Stimulated activated naive CD8-positive, alpha-beta T cell treated with anti-CD3 and anti-CD28 coated beads, Interleukin-15, Interleukin-2, amounts not matched to agents 100 ng/mL and 50 ng/mL, for 24 hours (primary cell): ENCODE measurements around the gene RAB3IL1.

ENCODE experiments used
- H3K27ac Mint-ChIP-seq: one replicate; pipeline ENCODE4 v1.8.0; 2021; ENCODE audit warnings: mild to moderate bottlenecking, mixed read lengths
- H3K27me3 Mint-ChIP-seq: one replicate; pipeline ENCODE4 v1.8.0; 2021; ENCODE audit warnings: mixed read lengths
- H3K36me3 Mint-ChIP-seq: one replicate; pipeline ENCODE4 v1.8.0; 2021; ENCODE audit warnings: low read depth, mixed read lengths
- H3K4me1 Mint-ChIP-seq: one replicate; pipeline ENCODE4 v1.8.0; 2021; ENCODE audit warnings: low read depth, mixed read lengths
- H3K4me3 Mint-ChIP-seq: one replicate; pipeline ENCODE4 v1.8.0; 2021; ENCODE audit warnings: mild to moderate bottlenecking, mixed read lengths
- H3K9me3 Mint-ChIP-seq: one replicate; pipeline ENCODE4 v1.8.0; 2021; ENCODE audit warnings: mixed read lengths

Gene RAB3IL1

GRCh38 chr11:61905801-61906521, 11.4 kb downstream of the RAB3IL1 start:
- H3K27me3 Mint-ChIP-seq, result no peaks in the 10 kb centered on the region
- no peaks in the 10 kb centered on the region for H3K36me3 Mint-ChIP-seq
- no peaks in the 10 kb centered on the region for H3K4me1 Mint-ChIP-seq
- H3K9me3 Mint-ChIP-seq, result no peaks in the 10 kb centered on the region
- no peak overlapping the region for H3K4me3 Mint-ChIP-seq
- no peak overlapping the region for H3K27ac Mint-ChIP-seq

- no peaks in the 10 kb centered on the region for H3K36me3 Mint-ChIP-seq
- no peaks in the 10 kb centered on the region for H3K4me1 Mint-ChIP-seq
- H3K27me3 Mint-ChIP-seq, result no peaks in the 10 kb centered on the region
- H3K4me3 Mint-ChIP-seq, result no peak overlapping the region
- no peaks in the 10 kb centered on the region for H3K9me3 Mint-ChIP-seq
- no peak overlapping the region for H3K27ac Mint-ChIP-seq
Observed at GRCh38 chr11:61905067-61905696, 12.2 kb downstream of the RAB3IL1 start.

DNA sequence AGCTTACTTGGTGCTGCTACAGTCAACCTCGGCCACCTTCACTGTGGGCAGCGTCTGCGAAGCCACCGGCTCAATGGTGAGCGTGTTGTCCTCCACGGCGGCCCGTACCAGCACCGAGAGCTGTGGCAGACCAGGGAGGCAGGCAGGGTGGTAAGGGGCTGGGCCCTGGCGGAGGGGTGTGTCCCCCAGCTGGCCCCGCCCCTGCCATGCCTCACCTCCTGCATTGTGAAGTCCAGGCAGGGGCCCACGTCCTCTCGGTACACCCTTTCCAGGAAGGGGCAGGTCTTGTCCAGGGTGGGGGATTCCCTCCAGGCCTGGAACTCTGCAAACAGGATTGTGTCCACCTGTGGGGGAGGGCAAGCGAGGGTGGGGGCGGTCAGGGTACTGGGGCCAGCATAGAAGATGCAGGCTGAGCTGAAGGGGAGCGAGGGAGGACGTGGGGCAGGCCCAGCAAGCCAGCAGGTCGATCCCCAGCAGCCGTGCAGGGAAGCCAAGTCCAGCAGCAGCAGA, 12.8 kb downstream of the RAB3IL1 start:
- Mint-ChIP-seq H3K36me3 (no peaks in the 10 kb centered on the region), H3K9me3 (no peaks in the 10 kb centered on the region), H3K4me1 (no peaks in the 10 kb centered on the region), H3K4me3 (no peak overlapping the region), H3K27ac (no peak overlapping the region), H3K27me3 (no peaks in the 10 kb centered on the region)

DNA sequence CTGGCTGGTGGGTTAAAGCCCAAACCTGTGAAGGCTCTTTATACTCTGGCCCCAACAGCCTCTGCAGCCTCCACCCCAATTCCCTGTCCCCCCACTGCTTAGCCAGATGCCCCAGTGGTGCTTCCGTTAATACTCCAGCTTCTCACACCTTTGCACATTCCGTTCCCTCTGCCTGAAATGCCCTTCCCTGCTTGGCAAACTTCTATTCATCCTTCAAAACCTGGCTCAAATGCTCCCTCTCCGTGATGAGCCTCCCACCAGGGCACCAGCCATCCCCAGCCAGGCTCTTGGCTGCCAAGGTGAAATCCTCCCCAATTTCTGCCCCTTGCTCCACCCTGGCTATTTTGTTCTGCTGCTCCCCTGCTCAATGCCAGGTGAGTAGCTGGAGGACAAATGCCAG, 13.5 kb downstream of the RAB3IL1 start:
- Mint-ChIP-seq H3K4me3 (no peak overlapping the region), H3K27ac (no peak overlapping the region), H3K4me1 (peaks cover 5% of the 10 kb centered on the region), H3K36me3 (no peaks in the 10 kb centered on the region), H3K27me3 (no peaks in the 10 kb centered on the region), H3K9me3 (no peaks in the 10 kb centered on the region)

GRCh38 chr11:61902313-61902712, 15.1 kb downstream of the RAB3IL1 start:
- Mint-ChIP-seq H3K4me3 (no peak overlapping the region), H3K27me3 (no peaks in the 10 kb centered on the region), H3K4me1 (peaks cover 5% of the 10 kb centered on the region), H3K36me3 (no peaks in the 10 kb centered on the region), H3K27ac (no peak overlapping the region), H3K9me3 (no peaks in the 10 kb centered on the region)

DNA sequence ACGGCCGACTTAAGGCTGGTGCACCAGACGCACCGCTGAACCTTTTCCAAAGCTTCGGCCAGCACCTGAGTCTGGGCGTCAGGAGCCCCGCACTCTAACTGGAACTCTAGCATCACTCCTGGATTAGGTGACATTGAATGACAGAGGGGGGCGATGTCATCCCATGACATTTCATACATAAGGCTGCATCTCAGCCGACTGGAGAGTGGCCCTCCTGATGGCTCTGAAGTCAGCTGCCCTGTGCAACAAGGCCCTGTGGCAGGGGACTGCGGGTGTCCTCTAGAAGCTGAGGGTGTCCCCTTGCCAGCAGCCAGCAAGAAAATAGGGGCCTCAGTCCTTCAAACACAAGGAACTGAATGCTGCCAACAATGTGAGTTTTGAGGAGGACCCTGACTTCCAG, 16.0 kb downstream of the RAB3IL1 start:
- Mint-ChIP-seq H3K4me3 (no peak overlapping the region), H3K36me3 (no peaks in the 10 kb centered on the region), H3K27me3 (no peaks in the 10 kb centered on the region), H3K4me1 (peaks cover 5% of the 10 kb centered on the region), H3K9me3 (no peaks in the 10 kb centered on the region), H3K27ac (no peak overlapping the region)

GRCh38 chr11:61900251-61900650, 17.1 kb downstream of the RAB3IL1 start:
- H3K36me3 Mint-ChIP-seq, result no peaks in the 10 kb centered on the region
- H3K27me3 Mint-ChIP-seq, result no peaks in the 10 kb centered on the region
- H3K27ac Mint-ChIP-seq, result no peak overlapping the region
- H3K4me3 Mint-ChIP-seq, result no peak overlapping the region
- H3K9me3 Mint-ChIP-seq, result no peaks in the 10 kb centered on the region
- peaks cover 5% of the 10 kb centered on the region for H3K4me1 Mint-ChIP-seq

DNA sequence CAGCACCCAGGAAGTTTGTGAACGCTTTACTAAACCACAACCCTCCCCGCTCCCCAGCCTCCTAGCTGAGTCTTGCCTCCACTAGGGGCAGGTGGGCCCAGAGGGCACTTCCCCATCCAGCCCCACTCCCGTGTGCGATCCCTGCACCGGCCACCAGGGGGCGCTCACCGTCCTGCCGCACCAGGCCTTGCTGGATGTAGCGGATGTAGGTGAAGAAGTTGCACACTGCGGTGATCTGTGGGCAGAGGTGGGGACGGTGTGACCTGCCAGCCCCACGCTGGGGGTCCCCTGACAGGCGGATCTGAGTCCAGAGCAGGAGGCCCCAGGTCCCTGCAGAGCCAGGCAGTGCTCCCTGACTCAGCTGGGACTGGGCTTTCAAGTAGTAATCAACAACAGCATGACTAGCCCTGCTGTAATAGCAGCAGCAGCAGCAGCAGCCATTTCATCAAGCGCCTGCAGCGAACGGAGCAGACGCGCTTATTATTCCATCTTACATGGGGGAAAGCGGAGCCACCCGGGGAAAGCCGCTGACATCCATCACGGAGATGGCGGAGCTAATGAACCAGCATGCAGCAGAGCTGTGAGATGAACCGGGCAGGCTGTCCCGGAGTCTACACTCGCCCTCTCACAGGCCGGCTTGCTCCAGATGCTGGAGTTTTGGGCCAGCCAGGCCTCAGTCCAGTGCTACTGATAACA, 18.1 kb downstream of the RAB3IL1 start:
- Mint-ChIP-seq H3K9me3 (no peaks in the 10 kb centered on the region), H3K4me1 (peaks cover 5% of the 10 kb centered on the region), H3K4me3 (no peak overlapping the region), H3K27me3 (no peaks in the 10 kb centered on the region), H3K27ac (no peak overlapping the region), H3K36me3 (no peaks in the 10 kb centered on the region)

DNA sequence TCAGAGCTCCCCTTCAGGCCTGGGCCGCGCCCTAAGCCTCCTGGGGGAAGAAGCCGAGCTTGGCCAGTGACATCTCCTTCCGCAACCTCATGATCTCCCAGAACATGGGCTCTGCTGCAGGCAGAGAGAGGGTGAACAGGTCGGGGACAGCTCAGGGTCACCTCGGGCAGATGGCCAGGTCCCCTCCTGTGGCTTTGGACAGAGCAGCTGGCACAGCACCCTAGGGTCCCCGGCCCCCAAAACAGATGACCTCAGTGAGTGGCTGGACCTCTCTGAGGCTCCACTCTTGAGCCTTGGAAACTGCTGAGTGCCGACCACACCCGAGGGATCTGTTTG, 19.2 kb downstream of the RAB3IL1 start:
- Mint-ChIP-seq H3K27ac (no peak overlapping the region), H3K9me3 (no peaks in the 10 kb centered on the region), H3K4me1 (peaks cover 5% of the 10 kb centered on the region), H3K36me3 (no peaks in the 10 kb centered on the region), H3K27me3 (no peaks in the 10 kb centered on the region), H3K4me3 (no peak overlapping the region)

DNA sequence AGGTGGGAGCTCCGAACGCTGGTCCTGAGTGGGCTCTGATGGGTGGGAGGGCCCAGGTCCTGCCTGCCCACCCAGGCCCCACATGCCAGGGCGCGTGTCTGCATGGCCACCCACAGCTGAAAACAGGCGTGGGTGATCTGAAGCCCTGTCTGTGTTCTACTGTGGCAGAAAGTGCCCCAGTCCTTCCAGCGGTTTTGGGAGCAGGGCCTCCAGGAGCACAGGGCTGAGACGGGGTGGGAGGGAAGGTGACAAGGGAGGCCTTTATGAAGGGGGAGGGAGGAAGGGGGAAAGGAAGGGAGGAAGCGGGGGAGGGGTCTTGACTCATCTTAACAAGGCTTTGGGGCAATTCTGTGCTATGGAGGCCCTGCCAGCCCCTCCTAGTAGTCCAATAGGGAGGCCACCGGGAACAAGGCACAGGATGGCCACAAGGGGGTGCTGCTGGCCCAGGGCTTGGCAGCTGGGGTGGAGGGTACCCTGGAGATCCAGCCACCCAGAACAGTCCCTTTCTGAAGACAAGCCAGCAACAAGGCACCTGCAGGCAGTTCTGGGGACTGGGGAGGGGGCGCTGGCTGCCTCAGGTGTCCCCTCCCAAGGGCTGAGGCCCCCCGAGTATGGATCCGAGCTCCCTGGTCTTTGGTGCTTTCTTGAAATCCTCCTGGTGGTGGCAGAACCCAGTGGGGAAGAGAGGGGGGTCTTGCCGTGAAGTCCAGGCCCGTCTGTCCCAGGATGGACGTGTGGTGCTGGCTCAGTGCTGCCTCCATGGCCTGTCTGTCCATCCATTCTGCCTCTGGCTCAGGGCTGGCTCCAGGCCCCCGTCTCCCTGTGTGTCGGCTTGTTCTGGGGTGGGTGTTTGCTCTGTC, 19.7 kb downstream of the RAB3IL1 start:
- no peak overlapping the region for H3K4me3 Mint-ChIP-seq
- no peak overlapping the region for H3K27ac Mint-ChIP-seq
- no peaks in the 10 kb centered on the region for H3K9me3 Mint-ChIP-seq
- H3K36me3 Mint-ChIP-seq, result no peaks in the 10 kb centered on the region
- H3K27me3 Mint-ChIP-seq, result no peaks in the 10 kb centered on the region
- peaks cover 5% of the 10 kb centered on the region for H3K4me1 Mint-ChIP-seq

GRCh38 chr11:61896665-61897386, 20.5 kb downstream of the RAB3IL1 start:
- H3K4me3 Mint-ChIP-seq, result no peak overlapping the region
- no peaks in the 10 kb centered on the region for H3K36me3 Mint-ChIP-seq
- H3K27me3 Mint-ChIP-seq, result no peaks in the 10 kb centered on the region
- peaks cover 5% of the 10 kb centered on the region for H3K4me1 Mint-ChIP-seq
- H3K9me3 Mint-ChIP-seq, result no peaks in the 10 kb centered on the region
- H3K27ac Mint-ChIP-seq, result no peak overlapping the region

GRCh38 chr11:61895718-61896059, 21.7 kb downstream of the RAB3IL1 start:
- H3K4me1 Mint-ChIP-seq, result peaks cover 5% of the 10 kb centered on the region
- no peaks in the 10 kb centered on the region for H3K27me3 Mint-ChIP-seq
- H3K36me3 Mint-ChIP-seq, result no peaks in the 10 kb centered on the region
- H3K27ac Mint-ChIP-seq, result no peak overlapping the region
- no peaks in the 10 kb centered on the region for H3K9me3 Mint-ChIP-seq
- no peak overlapping the region for H3K4me3 Mint-ChIP-seq

DNA sequence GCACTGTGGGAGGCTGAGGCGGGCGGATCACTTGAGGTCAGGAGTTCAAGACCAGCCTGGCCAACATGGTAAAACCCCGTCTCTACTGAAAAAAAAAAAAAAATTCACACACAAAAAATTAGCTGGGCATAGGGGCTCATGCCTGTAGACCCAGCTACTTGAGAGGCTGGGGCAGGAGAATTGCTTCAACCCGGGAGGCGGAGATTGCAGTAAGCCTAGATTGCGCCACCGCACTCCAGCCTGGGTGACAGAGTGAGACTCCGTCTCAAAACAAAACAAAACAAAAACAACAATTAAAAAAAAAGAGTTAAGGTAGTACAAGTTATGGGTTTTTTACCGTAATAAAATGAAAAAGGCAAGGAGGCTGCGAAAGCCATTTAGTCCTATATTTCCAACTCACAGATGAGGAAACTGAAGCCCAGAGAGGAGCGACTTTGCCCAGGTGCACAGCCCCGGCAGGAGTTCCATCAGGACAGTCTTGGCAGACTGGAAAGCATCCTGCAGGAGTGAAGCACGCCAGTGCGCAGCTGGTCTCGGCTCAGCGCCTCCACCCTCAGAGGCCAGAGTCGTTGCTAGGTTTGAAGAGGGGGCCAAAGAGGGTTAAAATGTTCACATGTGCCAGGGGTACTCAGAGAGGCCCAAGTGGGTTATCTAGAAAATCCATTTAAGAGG, 22.2 kb downstream of the RAB3IL1 start:
- Mint-ChIP-seq H3K4me1 (peaks cover 5% of the 10 kb centered on the region), H3K36me3 (no peaks in the 10 kb centered on the region), H3K4me3 (no peak overlapping the region), H3K27ac (no peak overlapping the region), H3K9me3 (no peaks in the 10 kb centered on the region), H3K27me3 (no peaks in the 10 kb centered on the region)

GRCh38 chr11:61893981-61894380, 23.4 kb downstream of the RAB3IL1 start:
- H3K9me3 Mint-ChIP-seq, result no peaks in the 10 kb centered on the region
- no peak overlapping the region for H3K4me3 Mint-ChIP-seq
- H3K27me3 Mint-ChIP-seq, result no peaks in the 10 kb centered on the region
- peaks cover 2% of the 10 kb centered on the region for H3K4me1 Mint-ChIP-seq
- H3K27ac Mint-ChIP-seq, result no peak overlapping the region
- H3K36me3 Mint-ChIP-seq, result no peaks in the 10 kb centered on the region
